Activated CD8-positive, alpha-beta T cell treated with anti-CD3 and anti-CD28 coated beads, Interleukin-2, amount 10 ng/mL, durations not matched to agents 7 days and 5 days (primary cell): ENCODE results near the gene DNAAF9. TPM values are rescaled to one million over a fixed set of nuclear protein-coding genes. Genes with fewer than 3 reads are reported as not detected.
A peak's percentile ranks its signal among the peaks of the same experiment; 100 is the strongest.

Source experiments
- ATAC-seq: fragments of 150-1000 bp; cut with Tn5 transposase; one replicate; pipeline ENCODE4 v1.10.0; 2021; ENCODE audit warnings: moderate library complexity
- CTCF ChIA-PET: fragments of 350-600 bp; sonication (Branson Sonifier 250); formaldehyde crosslinking; loops from one replicate; lab custom pipeline; 2021; ENCODE audit warnings: antibody characterized with exemption; lab: Charles Lee
- POLR2A ChIA-PET: fragments of 350-600 bp; sonication (Branson Sonifier 250); formaldehyde crosslinking; loops from one replicate; lab custom pipeline; 2021; ENCODE audit warnings: antibody characterized with exemption; lab: Charles Lee
- DNase-seq: peaks from one replicate; pipeline ENCODE4 v3.0.0-alpha.2; 2020
- H3K27ac Mint-ChIP-seq: one replicate; pipeline ENCODE4 v1.8.0; 2021; ENCODE audit warnings: mild to moderate bottlenecking, mixed read lengths
- H3K27me3 Mint-ChIP-seq: one replicate; pipeline ENCODE4 v1.8.0; 2021; ENCODE audit warnings: low read depth, mixed read lengths
- H3K36me3 Mint-ChIP-seq: one replicate; pipeline ENCODE4 v1.8.0; 2021; ENCODE audit warnings: low read depth, mixed read lengths
- H3K4me1 Mint-ChIP-seq: one replicate; pipeline ENCODE4 v1.8.0; 2021; ENCODE audit warnings: low read depth, mixed read lengths
- H3K4me3 Mint-ChIP-seq: one replicate; pipeline ENCODE4 v1.8.0; 2021; ENCODE audit warnings: mild to moderate bottlenecking, mixed read lengths
- H3K9me3 Mint-ChIP-seq: one replicate; pipeline ENCODE4 v1.8.0; 2022; ENCODE audit warnings: mixed read lengths; ENCODE audit not compliant: insufficient read depth
- total RNA-seq, 2 experiments: library from RNA; stranded (reverse); gene quantifications; one replicate each; pipeline ENCODE4 v1.2.3, GENCODE V29; 2021

DNAAF9 gene
- total RNA-seq: 1 to 10 TPM; 3.4 to 3.5 TPM

DNA sequence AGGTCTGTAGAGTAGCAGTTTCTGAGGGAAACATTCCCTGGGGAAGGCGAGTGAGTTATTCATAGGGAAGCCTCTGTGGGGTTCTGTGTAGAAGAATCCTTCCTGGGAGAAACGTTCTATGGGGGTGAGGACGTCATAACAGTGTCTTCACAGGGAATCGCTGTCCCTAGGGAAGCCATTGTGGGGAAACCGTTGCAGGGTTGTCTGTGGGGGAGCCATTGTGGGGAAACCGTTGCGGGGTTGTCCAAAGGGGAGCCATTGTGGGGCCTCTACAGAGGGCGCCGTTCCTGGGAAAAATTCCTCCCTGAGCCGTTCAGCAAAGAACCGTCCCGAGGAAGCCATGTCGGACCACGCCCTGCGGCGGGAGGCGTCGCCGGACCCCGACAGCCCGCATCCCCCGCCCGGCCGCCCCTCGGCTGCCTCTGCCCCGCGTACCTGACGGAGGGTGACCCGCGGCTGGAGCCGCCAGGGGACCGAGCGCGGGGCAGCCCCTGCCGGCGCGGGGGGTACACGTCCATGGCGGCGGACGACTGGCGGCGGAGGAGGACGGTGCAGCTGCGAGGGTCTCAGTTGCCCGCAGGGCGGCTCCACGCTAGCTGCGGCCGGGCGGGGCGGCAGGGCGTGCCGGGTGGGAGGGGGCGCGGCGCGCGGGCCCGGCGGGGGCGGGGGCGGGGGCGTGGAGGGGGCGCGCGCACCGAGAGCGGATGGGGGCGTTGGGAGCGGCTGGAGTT is at the start of gene DNAAF9:
Gene DNAAF9, minus strand, starts transcription at position 630 of the 731 bp plus-strand sequence. Its CDS starts 112 bp downstream, at position 518.
- H3K36me3 Mint-ChIP-seq: no peaks in the 10 kb centered on the region
- peak within 1 kb of the TSS; percentile 95 for H3K4me3 Mint-ChIP-seq
- H3K4me1 Mint-ChIP-seq: peaks cover 29% of the 10 kb centered on the region
- ChIA-PET CTCF (interaction anchor here (0.5 to 4.0 kb wide), 3 partner anchors 13 to 377 kb away, joined by 3 to 20 read pairs (median 3); no protein-coding TSS in a partner anchor), POLR2A (interaction anchor here (1.5 to 1.7 kb wide), 2 partner anchors 13 to 63 kb away, joined by 7 read pairs; partner anchors contain the start of gene ATRN)
- ATAC-seq (peak; percentile 70), DNase-seq (peak; percentile 67)
- H3K27ac Mint-ChIP-seq: peak within 1 kb of the TSS; percentile 92
- H3K9me3 Mint-ChIP-seq: no peaks in the 10 kb centered on the region
- peaks cover 16% of the 10 kb centered on the region for H3K27me3 Mint-ChIP-seq

DNA sequence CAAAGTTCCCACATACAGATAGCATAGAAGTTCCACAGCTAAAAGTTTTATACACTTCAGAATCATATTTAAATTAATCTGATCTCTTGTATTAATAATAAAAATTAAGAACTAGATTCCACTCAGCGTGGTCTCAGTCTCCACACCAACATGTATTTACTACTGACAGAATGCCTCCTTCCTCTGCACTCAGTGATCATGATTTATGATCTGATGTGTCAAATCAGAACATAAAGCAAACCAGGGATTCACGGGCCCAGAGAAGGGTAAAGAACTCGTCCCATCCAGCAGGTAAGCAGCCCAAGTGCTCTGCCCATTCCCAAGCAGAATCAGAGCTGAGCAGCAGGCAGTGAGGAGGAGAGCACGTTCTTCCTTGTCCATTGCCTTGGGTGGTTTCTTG is 49.2 kb upstream of the DNAAF9 start:
- Mint-ChIP-seq H3K9me3 (no peaks in the 10 kb centered on the region), H3K4me3 (no peak overlapping the region), H3K27me3 (peaks cover 19% of the 10 kb centered on the region), H3K36me3 (no peaks in the 10 kb centered on the region), H3K4me1 (no peaks in the 10 kb centered on the region), H3K27ac (no peak overlapping the region)
- POLR2A ChIA-PET: no interaction called here
- CTCF ChIA-PET: interaction anchor here (0.7 kb wide), 1 partner anchor 156 kb away, joined by 3 read pairs; no protein-coding TSS in a partner anchor
- ATAC-seq (no peak), DNase-seq (no peak)

- CTCF ChIA-PET: no interaction called here
- no peaks in the 10 kb centered on the region for H3K9me3 Mint-ChIP-seq
- H3K36me3 Mint-ChIP-seq: no peaks in the 10 kb centered on the region
Observed at GRCh38 chr20:3454831-3455230, 47.4 kb upstream of the DNAAF9 start.

GRCh38 chr20:3452690-3453089 is 45.2 kb upstream of the DNAAF9 start:
- POLR2A ChIA-PET: no interaction called here
- Mint-ChIP-seq H3K4me3 (no peak overlapping the region), H3K9me3 (no peaks in the 10 kb centered on the region), H3K4me1 (no peaks in the 10 kb centered on the region), H3K36me3 (no peaks in the 10 kb centered on the region), H3K27ac (no peak overlapping the region), H3K27me3 (peaks cover 16% of the 10 kb centered on the region)
- DNase-seq (no peak), ATAC-seq (no peak)
- CTCF ChIA-PET: interaction anchor here (0.7 to 1.2 kb wide), 2 partner anchors 16 to 314 kb away, joined by 3 read pairs; no protein-coding TSS in a partner anchor

More at GRCh38 chr20:3454831-3455230, 47.4 kb upstream of the DNAAF9 start:
- H3K4me1 Mint-ChIP-seq: no peaks in the 10 kb centered on the region
- peaks cover 18% of the 10 kb centered on the region for H3K27me3 Mint-ChIP-seq
- POLR2A ChIA-PET: no interaction called here
- H3K27ac Mint-ChIP-seq: no peak overlapping the region
- DNase-seq: no peak
- no peak overlapping the region for H3K4me3 Mint-ChIP-seq
- ATAC-seq: no peak

DNA sequence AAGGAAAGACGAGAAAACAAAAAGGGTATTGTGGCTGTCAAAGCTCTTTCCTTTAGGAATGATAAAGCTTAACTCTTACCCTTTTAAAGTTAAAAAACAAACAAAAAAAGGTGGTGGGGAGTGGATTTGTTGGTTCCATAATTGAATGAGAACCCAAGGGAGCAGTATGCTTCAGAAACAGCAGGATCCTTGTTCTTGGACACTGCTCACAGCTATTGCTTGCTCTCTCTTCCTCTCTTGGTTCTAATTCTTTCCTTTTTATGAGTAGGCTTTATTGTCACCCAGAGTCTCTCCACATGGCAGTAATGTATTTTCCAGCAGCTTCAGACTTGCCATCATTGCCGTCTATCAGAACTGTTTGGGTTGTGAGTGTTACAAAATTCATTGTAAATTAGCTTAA is 44.7 kb upstream of the DNAAF9 start:
- no peak overlapping the region for H3K4me3 Mint-ChIP-seq
- CTCF ChIA-PET: interaction anchor here (0.7 to 1.2 kb wide), 2 partner anchors 233 to 314 kb away, joined by 3 read pairs; no protein-coding TSS in a partner anchor
- H3K27me3 Mint-ChIP-seq: peaks cover 22% of the 10 kb centered on the region
- POLR2A ChIA-PET: no interaction called here
- H3K9me3 Mint-ChIP-seq: no peaks in the 10 kb centered on the region
- no peaks in the 10 kb centered on the region for H3K4me1 Mint-ChIP-seq
- ATAC-seq (no peak), DNase-seq (no peak)
- no peak overlapping the region for H3K27ac Mint-ChIP-seq
- no peaks in the 10 kb centered on the region for H3K36me3 Mint-ChIP-seq

GRCh38 chr20:3449319-3449718 is 41.9 kb upstream of the DNAAF9 start:
- CTCF ChIA-PET: no interaction called here

GRCh38 chr20:3447321-3447720 is 39.9 kb upstream of the DNAAF9 start:
- POLR2A ChIA-PET: no interaction called here
- peaks cover 19% of the 10 kb centered on the region for H3K27me3 Mint-ChIP-seq
- no peak for DNase-seq
- no peak overlapping the region for H3K27ac Mint-ChIP-seq
- H3K4me3 Mint-ChIP-seq: no peak overlapping the region
- no peaks in the 10 kb centered on the region for H3K36me3 Mint-ChIP-seq
- H3K9me3 Mint-ChIP-seq: no peaks in the 10 kb centered on the region
- H3K4me1 Mint-ChIP-seq: no peaks in the 10 kb centered on the region
- no peak for ATAC-seq
- CTCF ChIA-PET: no interaction called here

More at GRCh38 chr20:3449319-3449718, 41.9 kb upstream of the DNAAF9 start:
- H3K9me3 Mint-ChIP-seq: no peaks in the 10 kb centered on the region
- peaks cover 18% of the 10 kb centered on the region for H3K27me3 Mint-ChIP-seq
- no peak overlapping the region for H3K27ac Mint-ChIP-seq
- H3K36me3 Mint-ChIP-seq: no peaks in the 10 kb centered on the region
- POLR2A ChIA-PET: no interaction called here
- no peak overlapping the region for H3K4me3 Mint-ChIP-seq
- DNase-seq: no peak
- ATAC-seq: no peak
- H3K4me1 Mint-ChIP-seq: no peaks in the 10 kb centered on the region

- Mint-ChIP-seq H3K27ac (no peak overlapping the region), H3K9me3 (no peaks in the 10 kb centered on the region), H3K36me3 (no peaks in the 10 kb centered on the region), H3K27me3 (peaks cover 17% of the 10 kb centered on the region), H3K4me3 (no peak overlapping the region), H3K4me1 (no peaks in the 10 kb centered on the region)
- CTCF ChIA-PET: no interaction called here
- ATAC-seq (no peak), DNase-seq (no peak)
- POLR2A ChIA-PET: no interaction called here
Observed at GRCh38 chr20:3446779-3447178, 39.3 kb upstream of the DNAAF9 start.

DNA sequence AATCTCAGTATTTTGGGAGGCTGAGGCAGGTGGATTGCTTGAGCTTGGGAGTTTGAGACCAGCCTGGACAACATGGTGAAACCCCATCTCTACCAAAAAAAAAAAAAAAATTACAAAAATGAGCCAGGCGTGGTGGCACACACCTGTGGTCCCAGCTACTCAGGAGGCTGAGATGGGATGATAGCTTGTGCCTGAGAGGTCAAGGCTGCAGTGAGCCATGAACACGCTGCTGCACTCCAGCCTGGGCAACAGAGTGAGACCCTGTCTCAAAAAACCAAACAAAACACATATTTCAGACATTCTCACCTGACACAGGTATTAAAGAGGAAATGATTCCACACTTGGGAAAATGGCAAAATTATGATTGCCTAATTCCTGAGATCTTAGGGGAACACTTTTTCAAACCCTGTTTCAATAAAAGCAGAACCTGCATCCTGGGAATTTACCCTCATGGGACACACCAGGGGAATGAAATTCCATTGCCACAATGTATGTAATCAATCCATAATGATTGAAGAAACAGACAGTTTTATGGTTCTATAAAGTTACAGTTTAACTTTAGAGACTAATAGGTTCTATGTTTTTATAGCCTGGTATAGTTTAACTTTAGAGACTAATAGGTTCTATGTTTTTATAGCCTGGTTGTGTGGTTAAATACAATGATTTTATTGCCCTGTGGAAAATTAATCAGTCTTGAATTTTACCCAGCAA is 29.6 kb upstream of the DNAAF9 start:
- no peaks in the 10 kb centered on the region for H3K36me3 Mint-ChIP-seq

GRCh38 chr20:3434232-3434631 is 26.8 kb upstream of the DNAAF9 start:
- Mint-ChIP-seq H3K27me3 (peaks cover 31% of the 10 kb centered on the region), H3K36me3 (no peaks in the 10 kb centered on the region), H3K27ac (no peak overlapping the region), H3K9me3 (no peaks in the 10 kb centered on the region), H3K4me3 (no peak overlapping the region), H3K4me1 (peaks cover 4% of the 10 kb centered on the region)
- no peak for DNase-seq
- POLR2A ChIA-PET: no interaction called here
- CTCF ChIA-PET: no interaction called here
- no peak for ATAC-seq

More for the DNA sequence above, 29.6 kb upstream of the DNAAF9 start:
- no peak overlapping the region for H3K4me3 Mint-ChIP-seq
- ATAC-seq: no peak
- CTCF ChIA-PET: interaction anchor here (0.6 kb wide), 1 partner anchor 56 kb away, joined by 5 read pairs; no protein-coding TSS in a partner anchor
- peaks cover 18% of the 10 kb centered on the region for H3K27me3 Mint-ChIP-seq
- H3K4me1 Mint-ChIP-seq: no peaks in the 10 kb centered on the region
- no peak overlapping the region for H3K27ac Mint-ChIP-seq
- no peaks in the 10 kb centered on the region for H3K9me3 Mint-ChIP-seq
- POLR2A ChIA-PET: no interaction called here
- no peak for DNase-seq

DNA sequence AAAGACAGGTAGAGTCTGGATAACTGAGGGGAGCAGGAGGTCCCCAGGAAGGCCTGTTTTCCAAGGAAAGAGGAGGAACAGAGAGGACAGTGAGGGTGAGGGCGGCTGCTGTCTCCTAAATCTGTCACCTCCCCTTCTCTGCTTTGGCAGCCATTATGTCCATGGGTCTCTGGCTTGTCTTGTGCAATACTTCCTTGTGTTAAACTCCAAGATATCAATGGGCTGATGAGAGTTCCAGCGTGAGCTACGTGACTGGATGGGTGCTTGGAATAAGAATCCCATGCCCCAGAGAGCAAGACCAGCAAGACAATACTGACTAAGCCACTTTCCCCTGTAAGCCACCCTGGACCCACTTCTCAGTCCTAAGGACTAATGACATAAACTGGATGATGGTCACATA is 26.3 kb upstream of the DNAAF9 start:
- POLR2A ChIA-PET: no interaction called here
- DNase-seq (no peak), ATAC-seq (no peak)
- Mint-ChIP-seq H3K36me3 (no peaks in the 10 kb centered on the region), H3K4me1 (peaks cover 4% of the 10 kb centered on the region), H3K4me3 (no peak overlapping the region), H3K27me3 (peaks cover 32% of the 10 kb centered on the region), H3K9me3 (no peaks in the 10 kb centered on the region), H3K27ac (no peak overlapping the region)
- CTCF ChIA-PET: no interaction called here

DNA sequence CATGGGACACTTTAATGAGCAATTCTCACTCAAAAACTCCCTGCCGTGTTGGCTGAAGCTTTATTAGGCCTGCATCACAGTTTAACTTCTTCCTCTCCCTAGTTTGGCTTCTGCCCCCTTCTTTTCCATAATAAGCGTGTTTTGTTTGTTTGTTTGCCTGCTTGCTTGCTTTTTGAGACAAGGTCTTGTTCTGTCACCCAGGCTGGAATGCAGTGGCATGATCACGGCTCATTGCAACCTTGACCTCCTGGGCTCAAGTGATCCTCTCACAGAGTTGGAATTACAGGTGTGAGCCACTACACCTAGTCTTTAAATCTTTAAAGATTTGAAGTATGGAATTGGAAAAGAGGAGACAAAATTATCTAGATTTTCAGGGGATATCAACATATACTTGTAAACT is 25.4 kb upstream of the DNAAF9 start:
- H3K4me1 Mint-ChIP-seq: peaks cover 4% of the 10 kb centered on the region
- H3K36me3 Mint-ChIP-seq: no peaks in the 10 kb centered on the region
- ATAC-seq (no peak), DNase-seq (no peak)
- POLR2A ChIA-PET: no interaction called here
- peaks cover 28% of the 10 kb centered on the region for H3K27me3 Mint-ChIP-seq
- CTCF ChIA-PET: no interaction called here
- no peaks in the 10 kb centered on the region for H3K9me3 Mint-ChIP-seq
- no peak overlapping the region for H3K4me3 Mint-ChIP-seq
- no peak overlapping the region for H3K27ac Mint-ChIP-seq
